HG03025 (cell line): ENCODE measurements around the gene IKBKE.
A peak's percentile ranks its signal among the peaks of the same experiment; 100 is the strongest.

Experiments
- ATAC-seq: cut with Tn5 transposase; IDR thresholded peaks from one replicate; pipeline ENCODE4 v1.9.1; 2021; ENCODE audit warnings: mild to moderate bottlenecking, moderate library complexity; ENCODE audit not compliant: unreplicated experiment, low FRiP score

The IKBKE gene

DNA sequence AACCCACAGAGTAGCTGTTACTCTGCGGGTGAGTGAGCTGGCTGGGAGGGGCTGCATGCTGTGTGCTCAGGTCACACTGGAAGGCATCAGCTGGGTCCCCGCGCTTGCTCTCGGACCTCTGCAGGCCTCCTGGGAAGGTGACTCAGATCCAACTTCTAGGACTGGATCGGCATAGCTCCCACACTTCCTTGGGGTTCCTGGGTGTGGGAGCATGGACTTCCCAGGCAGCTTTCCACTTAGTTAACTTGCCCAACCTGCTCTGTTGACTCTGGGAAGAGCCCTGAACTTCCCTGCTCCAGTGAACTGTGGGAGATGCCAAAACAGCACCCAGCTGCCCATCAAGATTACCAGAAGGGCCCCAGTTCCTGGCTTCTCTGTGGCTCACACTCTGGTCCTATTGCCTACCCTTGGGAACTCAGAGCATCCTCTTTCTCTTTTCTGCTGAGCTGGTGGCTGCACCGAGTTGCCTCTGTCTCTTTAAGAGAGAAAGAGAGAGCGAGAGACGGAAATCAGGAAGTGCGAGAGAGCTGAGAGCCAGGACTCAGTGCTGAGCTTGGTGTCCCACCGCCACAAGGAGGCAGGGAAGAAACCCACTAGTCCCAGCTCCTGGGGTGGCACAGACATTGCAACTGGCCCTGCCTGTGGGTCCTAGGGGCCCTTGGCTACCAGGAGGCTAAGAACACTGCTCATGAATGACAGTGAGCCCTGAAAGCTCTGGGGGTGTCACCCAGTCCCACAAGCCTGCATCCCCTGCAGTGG, at the start of gene IKBKE:
IKBKE (plus strand) TSS at position 544 of the 759 bp plus-strand sequence. CDS start 2,752 bp downstream, outside the sequence.
- peak; percentile 47 for ATAC-seq

DNA sequence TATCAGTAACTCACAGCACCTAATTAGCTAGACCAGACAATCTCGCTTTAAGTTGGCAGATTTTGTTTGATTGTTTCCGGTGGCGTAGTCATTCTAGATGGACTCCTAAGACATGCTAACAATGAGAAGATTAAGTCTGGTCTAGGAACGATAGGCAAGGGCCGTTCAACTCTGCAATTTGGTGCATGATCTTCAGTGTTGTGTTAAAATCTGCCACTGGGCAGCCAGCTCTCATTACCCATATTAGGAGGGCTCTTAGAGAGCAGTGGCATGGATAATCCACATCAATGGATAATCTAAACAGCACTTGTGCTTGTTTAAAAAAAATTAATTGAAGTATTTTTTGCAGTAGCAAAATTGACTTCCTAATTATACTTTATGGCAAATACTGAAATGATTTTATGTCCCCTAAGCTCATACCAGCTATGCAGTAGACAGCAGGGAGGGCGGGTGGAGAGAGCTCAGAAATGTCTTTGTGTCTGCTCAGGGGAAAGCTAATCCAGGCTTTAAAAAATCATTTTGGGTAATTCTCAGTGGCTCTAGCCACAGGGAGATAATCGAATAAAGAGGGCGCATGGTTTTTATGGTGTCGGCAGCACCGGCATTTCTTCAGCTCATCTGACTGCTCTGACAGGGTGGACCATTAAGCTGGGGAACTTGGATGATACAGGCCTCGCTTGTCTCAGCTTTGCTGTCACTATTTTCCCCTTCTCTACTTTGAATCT, 48.5 kb upstream of the IKBKE start:
- no peak for ATAC-seq

DNA sequence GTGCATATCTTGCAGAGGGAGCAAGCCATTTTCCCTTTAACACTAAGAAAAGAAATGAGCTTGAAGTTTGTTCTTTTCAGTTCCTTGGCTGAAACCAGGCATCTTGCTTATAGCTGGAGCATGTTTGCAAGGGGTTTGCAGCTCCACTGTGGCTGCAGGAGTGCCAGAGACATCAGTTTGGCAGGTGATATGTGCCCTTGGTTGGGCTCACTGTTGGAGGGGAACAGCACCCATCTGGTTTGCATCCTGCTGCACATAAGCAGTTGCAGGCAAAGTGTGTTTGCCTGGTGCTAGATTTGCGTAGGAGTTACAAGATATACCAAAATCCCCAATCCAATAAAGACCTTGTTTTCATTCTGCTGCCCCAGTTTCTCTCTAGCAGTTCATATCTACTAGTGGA, 47.8 kb upstream of the IKBKE start:
- ATAC-seq, result no peak

DNA sequence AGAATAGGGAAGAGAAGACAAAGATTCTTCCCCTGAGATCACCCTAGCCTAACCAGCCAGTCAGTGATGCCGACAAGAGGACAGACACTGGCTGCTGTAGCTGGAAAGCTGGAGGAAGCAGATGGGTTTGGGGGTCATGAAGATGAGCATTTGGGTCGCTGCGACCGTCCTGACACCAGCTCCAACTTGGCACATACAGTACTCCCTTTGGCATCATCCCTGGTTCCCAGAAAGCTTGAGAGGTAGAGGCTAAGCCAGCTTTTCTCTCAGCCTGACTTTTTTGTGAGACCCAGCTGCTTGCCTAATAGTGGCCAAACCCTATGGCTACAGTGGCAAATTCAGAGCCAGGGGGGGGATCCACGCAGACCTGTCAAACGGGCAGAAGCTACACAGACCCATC, 43.0 kb upstream of the IKBKE start:
- no peak for ATAC-seq

DNA sequence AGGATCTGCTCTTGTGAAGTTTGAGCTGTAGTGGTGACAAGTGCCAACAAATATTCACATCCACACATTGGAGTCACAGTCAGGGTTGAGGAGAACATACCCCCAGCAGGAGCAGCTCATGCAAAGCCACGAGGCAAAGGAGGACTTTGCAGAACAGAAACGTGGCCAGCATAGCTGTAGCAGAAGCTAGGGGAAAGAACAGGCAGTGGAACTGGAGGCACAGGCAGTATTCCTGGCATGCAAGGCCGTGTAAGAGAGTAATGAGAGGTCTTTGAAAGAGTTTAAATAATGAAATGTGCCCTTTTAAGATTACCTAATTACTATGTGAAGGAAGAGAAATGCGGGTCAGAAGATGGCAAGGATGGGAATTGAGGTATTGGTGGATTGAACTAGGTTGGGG, 40.9 kb upstream of the IKBKE start:
- ATAC-seq, result no peak

DNA sequence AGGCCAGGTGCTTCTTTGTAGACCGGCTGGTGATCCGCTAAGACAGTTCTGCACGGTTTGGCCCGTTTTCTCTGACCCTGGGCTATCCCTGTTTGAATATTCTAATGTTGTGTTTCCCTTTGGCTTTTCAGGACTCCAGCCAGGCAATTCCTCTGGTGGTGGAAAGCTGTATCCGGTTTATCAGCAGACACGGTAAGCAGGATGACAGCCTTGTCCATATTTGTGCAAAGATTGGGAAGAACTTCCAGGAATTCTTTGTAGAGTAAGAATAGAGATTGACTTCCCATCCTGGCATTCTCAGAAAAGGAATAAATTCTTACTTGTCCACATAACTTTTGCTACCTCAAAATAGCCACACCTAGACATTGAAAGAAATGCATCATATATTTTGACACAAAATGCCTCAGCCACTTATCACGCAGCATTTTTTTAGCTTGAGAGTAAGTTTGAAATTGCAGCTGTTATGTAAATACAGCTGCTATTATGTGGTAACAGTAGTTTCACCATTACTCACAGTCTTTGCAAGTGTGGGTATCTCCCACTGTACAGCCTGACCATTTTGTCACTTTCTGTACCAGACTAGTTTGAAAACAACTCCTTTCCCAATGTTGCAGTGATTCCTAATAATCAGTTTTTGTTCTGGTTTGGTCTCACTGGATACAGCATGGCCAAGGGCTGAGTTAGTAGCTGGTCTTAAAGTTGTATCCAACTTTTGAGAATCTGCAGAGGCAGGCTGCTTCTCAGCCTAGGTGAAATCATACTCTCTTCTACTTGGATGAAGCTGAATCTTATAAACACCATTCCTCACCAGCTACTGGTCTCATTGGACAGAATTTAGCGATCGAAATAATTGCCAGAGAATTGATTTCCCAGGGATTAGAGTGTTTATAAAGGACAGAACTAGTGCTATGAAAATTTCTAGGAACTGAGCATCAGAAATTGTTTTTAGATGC, 40.0 kb upstream of the IKBKE start:
- peak; percentile 95 for ATAC-seq

DNA sequence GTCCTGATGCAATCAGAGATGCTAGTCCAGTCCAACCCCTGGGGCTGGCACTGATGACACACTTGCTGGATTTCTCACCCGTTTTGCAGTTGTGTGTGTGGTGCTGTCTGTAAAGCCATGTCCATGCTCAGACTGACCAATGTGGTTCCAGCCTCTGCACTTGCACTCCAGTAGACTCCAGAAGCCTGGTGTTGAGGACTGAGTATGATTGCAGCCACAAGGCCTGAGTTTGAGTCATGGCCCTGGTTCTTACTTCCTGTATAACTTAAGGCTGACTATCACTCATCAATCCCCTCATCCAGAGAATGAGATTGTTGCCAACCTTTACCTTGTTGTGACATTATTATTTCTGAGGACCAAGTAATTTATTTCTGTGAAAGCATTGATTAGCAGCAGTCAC, 34.8 kb upstream of the IKBKE start:
- ATAC-seq, result no peak

DNA sequence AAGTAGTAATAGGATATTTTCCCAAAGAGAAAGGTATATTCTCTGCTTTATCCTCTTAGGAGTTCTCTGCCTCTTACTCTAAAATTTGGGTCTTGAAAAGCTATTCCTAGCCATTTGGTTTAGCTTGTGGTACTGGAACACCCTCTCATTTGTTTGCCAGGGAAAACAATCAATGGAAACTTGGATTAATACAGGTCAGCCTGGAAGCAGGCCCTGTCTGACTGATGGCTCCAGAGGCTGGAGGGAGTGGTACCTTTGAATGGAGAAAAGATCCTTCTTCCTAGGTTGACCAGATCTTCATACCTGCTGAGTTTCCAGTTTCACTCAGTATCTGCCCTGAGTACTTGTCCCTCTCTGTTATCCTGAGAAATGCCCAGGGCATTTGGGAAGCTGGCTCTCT, 31.7 kb upstream of the IKBKE start:
- no peak for ATAC-seq

DNA sequence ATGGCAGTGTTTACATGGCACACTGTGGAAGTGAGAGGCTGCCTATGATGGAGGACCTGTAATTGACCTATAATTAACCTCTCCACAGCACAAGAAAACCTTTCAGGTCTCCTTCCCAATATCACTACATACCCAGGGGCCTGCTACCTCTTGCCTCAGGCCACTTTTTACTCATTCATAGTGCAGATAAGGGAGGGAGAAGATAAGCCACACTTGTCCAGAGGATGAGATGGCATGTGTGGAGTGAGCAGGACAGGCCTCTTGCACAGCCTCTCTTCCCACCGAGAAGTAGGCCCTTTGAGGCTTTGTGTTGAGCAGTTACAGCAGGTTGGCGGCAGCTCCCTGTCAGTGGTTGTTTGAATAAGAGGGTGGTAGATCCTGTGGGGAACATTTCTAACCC, 31.1 kb upstream of the IKBKE start:
- ATAC-seq, result no peak

DNA sequence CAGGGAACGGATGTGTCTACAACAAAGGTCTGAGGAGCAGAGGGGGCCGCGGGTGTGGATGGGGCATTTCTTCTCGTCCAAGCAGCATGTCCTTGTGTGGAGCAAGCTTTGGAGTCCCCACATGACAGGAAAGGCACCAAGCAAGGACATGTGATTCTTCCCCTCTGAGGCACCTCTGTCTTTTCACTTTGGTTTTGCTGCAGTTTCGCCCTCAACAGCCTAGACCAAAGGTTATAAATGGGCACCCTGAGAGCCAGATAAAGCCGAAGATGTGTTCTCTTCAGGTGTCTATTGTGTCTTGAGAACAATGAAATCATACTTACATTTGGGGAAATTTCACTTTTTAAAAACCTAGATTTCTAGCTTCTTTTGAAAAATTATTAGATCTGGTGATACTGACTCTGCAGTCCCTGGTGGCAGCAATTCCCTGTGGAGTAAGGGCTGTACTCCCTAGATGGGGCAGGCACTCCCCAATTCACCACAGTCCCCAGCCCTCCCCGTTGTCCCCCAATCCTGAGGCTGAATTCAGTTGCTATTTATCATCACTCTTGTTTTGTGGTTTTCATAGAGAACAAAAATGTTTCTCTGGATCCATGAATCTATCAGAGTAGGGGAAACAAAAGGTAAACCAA, 28.8 kb upstream of the IKBKE start:
- ATAC-seq, result no peak

DNA sequence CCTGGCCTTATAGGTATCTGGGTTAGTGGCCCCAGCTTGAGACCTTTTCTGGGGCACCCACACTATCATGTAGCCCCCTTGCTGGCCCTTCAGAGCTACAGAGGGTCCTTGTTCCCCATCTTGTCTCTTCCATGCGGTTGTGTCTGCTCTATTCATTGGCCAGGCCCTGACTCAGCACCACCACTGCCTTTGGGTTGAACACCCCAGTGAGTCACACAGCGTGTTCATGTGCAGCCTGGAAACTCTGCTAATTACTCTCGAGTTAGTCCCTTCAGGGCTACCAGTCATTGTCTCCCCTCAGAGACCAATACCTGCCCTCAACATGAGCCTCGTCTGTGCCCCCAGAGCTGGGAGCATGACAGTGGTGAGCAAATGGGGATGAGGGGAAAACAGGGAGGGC, 28.2 kb upstream of the IKBKE start:
- no peak for ATAC-seq

DNA sequence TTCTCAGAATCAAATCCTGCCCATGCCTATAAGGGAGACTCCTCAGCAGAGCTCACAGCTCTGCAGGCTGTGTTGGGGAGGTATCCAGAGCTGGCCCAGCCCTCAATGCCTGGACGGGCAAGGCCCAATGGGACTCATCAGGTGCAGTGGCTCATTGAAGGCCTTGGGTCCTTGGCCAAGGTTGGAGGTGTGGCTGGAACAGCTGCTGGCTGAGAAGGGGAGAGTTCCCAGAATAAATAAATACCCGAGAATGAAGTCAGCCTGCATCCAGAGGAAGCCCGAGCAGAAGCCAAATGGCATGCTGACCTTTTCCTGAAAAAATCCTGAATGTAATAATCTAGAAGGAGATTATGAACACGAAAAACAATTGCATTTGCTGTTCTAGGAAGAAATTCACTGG, 25.2 kb upstream of the IKBKE start:
- no peak for ATAC-seq

DNA sequence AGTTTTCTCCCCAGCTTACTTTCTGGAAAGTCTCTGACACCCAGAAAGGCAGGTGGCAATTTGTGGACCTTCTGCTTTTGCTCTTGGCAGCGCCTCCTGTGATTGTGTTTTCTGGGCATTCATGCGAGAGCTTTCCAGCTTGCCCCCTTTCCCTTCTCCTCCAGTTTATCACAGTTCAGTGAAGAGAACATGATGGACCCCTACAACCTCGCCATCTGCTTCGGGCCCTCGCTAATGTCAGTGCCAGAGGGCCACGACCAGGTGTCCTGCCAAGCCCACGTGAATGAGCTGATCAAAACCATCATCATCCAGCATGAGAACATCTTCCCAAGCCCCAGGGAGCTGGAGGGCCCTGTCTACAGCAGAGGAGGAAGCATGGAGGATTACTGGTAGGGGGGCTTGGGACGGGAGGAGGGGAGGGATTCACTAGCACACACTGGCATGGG, 24.3 kb upstream of the IKBKE start:
- no peak for ATAC-seq

DNA sequence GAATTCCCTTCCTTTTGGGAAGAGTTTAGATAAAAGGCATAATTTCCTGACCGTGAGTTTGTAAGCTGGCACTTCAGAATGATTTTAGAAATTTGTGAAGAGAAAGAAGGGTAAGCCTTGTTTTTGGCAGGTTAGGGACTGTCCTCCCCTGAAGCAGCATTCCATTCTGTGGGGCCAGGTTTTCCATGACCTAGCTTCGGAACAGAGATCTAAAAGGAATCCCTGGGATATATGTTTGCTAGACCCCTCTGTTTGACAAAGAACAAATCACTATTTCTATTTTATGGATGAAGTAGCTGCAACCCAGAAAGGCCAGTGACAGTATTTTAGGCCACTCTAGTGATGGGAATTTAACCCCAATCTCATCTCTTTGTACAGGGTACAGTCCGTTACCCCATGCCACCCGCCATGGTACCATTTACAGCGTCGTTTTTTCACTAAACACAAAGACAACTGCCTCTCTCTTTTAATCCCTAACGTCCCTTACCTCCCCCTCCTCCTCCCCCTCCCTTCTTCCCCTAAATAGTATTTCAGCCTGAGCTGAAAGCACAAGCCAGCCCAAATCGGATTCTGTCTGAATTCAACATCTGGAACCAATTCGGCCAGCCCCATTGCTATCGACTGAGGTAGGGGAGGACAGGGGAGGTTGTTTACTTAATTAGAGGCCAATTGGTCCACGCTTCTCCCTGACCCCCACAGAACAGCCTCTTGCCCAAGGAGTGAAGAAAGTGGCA, 23.4 kb upstream of the IKBKE start:
- ATAC-seq, result no peak

DNA sequence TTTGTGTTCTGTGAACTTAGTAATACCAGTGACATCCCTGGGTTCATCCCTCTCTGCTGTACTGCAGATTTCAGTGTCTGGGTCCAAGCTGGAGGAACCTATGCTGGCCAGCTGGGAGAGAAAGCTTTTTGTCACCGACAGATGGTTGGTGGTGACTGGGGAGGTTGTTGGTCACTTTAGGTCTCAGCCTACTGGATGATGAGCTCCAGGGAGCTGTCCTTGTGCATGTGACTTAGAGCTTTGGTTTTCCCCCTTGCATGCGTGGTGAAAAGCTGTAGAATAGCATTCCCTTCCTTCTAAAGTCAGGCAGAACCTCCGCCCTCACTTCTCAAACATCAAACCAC, 22.9 kb upstream of the IKBKE start:
- ATAC-seq, result no peak

DNA sequence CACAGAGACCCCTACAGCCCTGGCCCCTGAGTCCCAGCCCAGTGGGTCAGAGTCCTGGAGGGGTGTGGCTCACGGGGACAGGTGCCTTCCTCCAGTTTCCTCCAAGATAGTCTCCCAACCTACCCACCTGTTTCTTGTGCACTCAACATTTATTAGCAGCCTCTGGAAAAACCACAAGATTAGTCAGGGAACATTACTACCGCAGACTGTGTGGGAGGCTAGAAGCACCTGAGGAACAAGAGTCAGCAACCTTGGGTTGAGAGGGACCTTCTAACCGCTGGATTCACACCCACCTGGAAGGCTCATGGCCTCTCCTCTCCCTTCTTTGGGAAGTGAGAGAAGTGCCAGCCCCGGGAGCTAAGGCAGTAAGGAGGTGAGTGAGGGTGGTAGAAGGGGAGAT, 22.5 kb upstream of the IKBKE start:
- ATAC-seq, result no peak

DNA sequence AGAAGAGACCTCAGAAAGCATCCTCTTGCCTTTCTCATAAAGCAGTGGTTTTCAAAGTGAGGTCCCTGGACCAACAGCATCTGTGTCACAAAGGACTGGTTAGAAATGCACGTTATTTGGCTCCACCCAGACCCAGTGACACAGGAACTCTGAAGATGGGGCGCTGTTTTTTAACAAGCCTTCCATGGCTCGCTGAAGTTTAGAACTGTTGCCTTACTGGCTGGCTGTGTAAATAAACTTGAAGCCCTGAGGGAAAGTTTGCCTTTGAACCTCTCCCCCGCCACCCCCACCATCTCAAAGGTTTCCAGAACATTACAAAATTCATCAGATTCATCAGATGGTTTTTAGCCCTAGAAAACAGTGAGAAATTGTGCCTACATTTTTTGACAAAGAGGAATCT, 21.8 kb upstream of the IKBKE start:
- no peak for ATAC-seq

DNA sequence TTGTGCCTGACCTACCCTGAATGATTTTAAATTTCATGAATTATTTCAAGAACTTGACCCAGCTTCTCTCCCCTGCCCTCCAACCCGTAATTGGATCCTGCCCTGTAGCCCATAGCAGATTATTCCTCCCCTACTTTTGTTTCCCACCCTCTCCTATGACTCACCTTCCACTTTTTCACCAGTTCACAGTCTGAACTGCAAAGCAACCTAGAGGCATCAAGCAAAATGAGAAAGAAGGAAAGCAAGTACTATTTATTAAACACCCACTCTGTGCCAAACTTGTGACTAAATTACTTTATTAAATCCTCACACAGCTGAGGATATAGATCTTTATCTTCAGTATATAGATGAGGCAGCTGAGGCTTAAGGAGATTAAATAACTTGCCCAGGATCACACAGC, 20.7 kb upstream of the IKBKE start:
- ATAC-seq, result no peak

DNA sequence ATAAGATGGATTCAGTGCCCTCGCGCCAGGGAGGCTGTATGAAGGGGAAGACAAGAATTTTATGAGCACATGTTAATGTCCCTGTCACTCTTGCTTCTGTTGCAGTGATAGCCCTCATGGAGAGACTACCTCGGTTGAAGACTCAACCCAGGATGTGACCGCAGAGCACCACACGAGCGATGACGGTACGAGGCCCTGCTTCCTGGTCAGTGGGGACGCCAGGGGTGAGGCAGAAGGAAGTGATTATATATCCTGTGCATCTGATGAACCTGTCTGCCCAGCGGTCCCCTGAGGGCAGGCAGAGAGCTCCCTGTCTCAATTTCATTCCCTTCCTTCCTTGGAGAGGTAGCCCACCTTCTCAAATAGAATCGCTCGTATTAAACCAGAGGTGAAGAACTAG, 20.0 kb upstream of the IKBKE start:
- no peak for ATAC-seq

DNA sequence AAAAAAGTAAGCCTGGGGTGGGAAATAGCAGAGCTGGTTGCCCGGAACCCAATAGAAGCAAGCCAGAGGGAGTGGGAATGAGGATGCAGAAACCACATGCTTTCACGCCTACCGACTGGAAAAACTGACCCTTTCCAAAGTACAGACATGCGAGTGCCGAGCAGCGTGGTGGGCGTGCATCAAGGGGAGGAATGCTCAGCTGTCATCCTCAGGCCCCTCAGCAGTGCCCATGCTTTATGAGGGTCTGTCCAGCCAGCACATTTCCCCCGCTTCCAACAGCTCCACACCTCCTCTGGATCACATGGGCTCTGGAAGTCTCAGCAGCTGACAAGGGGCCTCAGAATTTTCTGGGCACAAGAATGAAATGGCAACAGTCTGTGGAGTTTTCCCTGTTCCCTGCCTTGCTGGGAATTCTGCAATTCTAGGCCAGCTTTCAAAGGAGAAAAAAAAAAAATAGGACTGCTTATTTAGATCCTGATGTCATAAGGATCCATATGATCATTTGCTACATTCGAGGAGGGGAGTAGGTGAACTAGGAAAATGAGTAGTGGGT, 19.1 kb upstream of the IKBKE start:
- no peak for ATAC-seq
